NB4 (cell line): Measurements from ENCODE around the gene ST3GAL4.

Source experiments
- POLR2A ChIP-seq: IDR thresholded peaks from 2 replicates; pipeline ENCODE4 v1.6.1; 2011; ENCODE audit warnings: mild to moderate bottlenecking; ENCODE audit not compliant: insufficient read length; ENCODE audit errors: extremely low read depth
- TF ChIP-seq, protein P1 (sequence below): IDR thresholded peaks from one replicate; pipeline ENCODE4 v1.5.1; 2012; ENCODE audit warnings: low read depth, low read length

DNA sequence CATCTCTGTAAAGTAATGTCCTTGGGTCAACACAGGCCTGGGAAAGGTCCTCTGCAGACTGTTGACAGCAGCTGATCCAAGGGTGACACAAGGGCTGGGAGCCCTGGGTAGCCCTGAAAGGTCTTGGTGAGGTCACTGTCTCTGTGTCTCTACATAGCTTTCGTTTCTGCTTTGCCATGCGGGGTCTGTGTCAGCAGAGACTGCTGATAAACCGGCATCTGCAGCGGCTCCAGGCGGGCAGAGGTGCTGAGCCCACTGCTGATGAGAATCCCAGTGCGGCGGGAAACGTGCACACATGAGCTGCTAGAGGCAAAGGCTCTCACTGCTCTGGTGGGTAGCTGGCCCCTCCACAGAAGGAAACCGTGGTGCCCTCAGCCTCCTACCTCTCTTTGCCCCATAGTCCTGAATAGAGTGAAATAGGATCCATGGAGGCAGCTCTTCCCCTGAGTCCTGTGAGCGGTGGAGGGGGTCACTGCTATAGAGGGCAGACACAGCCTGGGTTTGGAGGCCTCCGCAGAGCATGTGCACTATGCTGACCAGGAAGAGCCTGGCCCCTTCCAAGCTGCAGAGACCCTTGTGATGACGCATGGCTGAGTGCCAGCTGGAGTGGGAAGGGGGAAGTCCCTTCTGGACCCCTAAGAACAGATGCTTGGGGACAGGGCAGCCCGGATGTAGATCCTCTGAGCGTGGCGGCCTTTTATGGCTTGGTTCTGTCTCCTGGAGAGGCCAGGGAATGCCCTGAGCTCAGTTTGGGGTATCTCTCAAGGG lies 17.8 kb upstream of the ST3GAL4 start:
- TF ChIP-seq, protein P1, sequence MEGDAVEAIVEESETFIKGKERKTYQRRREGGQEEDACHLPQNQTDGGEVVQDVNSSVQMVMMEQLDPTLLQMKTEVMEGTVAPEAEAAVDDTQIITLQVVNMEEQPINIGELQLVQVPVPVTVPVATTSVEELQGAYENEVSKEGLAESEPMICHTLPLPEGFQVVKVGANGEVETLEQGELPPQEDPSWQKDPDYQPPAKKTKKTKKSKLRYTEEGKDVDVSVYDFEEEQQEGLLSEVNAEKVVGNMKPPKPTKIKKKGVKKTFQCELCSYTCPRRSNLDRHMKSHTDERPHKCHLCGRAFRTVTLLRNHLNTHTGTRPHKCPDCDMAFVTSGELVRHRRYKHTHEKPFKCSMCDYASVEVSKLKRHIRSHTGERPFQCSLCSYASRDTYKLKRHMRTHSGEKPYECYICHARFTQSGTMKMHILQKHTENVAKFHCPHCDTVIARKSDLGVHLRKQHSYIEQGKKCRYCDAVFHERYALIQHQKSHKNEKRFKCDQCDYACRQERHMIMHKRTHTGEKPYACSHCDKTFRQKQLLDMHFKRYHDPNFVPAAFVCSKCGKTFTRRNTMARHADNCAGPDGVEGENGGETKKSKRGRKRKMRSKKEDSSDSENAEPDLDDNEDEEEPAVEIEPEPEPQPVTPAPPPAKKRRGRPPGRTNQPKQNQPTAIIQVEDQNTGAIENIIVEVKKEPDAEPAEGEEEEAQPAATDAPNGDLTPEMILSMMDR, result no peak
- no peak for TF ChIP-seq POLR2A
